B cell (primary cell): Measurements from ENCODE around the gene NCLN. TPM values are rescaled to one million over a fixed set of nuclear protein-coding genes. Genes with fewer than 3 reads are reported as not detected.

ENCODE experiments used
- ATAC-seq: fragments of 200-7000 bp; cut with Tn5 transposase; one replicate; pipeline ENCODE4 v1.10.0; 2021; ENCODE audit warnings: low read depth, mild to moderate bottlenecking, moderate number of reproducible peaks, moderate library complexity
- CTCF ChIA-PET: fragments of 350-600 bp; sonication (Branson Sonifier 250); formaldehyde crosslinking; loops from one replicate; lab custom pipeline; 2021; ENCODE audit warnings: antibody characterized with exemption, inconsistent platforms; lab: Charles Lee
- POLR2A ChIA-PET: fragments of 350-600 bp; sonication (Branson Sonifier 250); formaldehyde crosslinking; loops from one replicate; lab custom pipeline; 2021; ENCODE audit warnings: antibody characterized with exemption; lab: Charles Lee
- DNase-seq: peaks from one replicate; pipeline ENCODE4 v3.0.0; 2013
- H2AFZ ChIP-seq: 2 replicates; pipeline ENCODE4 v1.6.1; 2012; ENCODE audit warnings: mild to moderate bottlenecking, low read depth, low read length; ENCODE audit not compliant: insufficient read depth, poor library complexity, severe bottlenecking
- H3K27ac ChIP-seq, 2 donors: 1 replicate in 1 of 2; 2 replicates in 1 of 2; pipeline ENCODE4 v1.5.1; 2012 to 2013; ENCODE audit warnings: low read length in 2 of 2, mild to moderate bottlenecking in 2 of 2, moderate library complexity in 1 of 2
- H3K27me3 ChIP-seq, 4 experiments: fragments of 200-600 bp in 1 of 4; sonication (generic) in 1 of 4; replicated peaks in 1 of 4; 1 replicate in 2 of 4; 2 replicates in 2 of 4; pipeline versions ENCODE4 v1.6.1 to v1.7.0; 2013 to 2016; ENCODE audit warnings: low read length in 3 of 4, mild to moderate bottlenecking in 2 of 4, mixed read lengths in 1 of 4, moderate library complexity in 1 of 4; ENCODE audit not compliant: insufficient read depth in 4 of 4, control insufficient read depth in 3 of 4; ENCODE audit errors: control extremely low read depth in 1 of 4
- H3K36me3 ChIP-seq, 2 experiments: replicated peaks in 1 of 2; 1 replicate in 1 of 2; 2 replicates in 1 of 2; pipeline versions ENCODE4 v1.6.1 to v1.7.1; 2013; ENCODE audit warnings: low read length in 1 of 2; ENCODE audit not compliant: insufficient read depth in 2 of 2, control insufficient read depth in 1 of 2; ENCODE audit errors: control extremely low read depth in 1 of 2, extremely low read depth in 1 of 2
- H3K4me1 ChIP-seq, 2 donors: fragments of 200-600 bp in 1 of 2; sonication (generic) in 1 of 2; 1 replicate in 1 of 2; 2 replicates in 1 of 2; pipeline versions ENCODE4 v1.5.1 to v1.6.1; 2013 to 2017; ENCODE audit warnings: low read length in 2 of 2; ENCODE audit not compliant: control insufficient read depth in 2 of 2, insufficient read depth in 2 of 2
- H3K4me2 ChIP-seq: replicated peaks from 2 replicates; pipeline ENCODE3; 2012; ENCODE audit warnings: mild to moderate bottlenecking, low read depth, low read length; ENCODE audit not compliant: poor library complexity, severe bottlenecking
- H3K4me3 ChIP-seq, 5 experiments: fragments of 200-600 bp in 1 of 5; sonication (generic) in 1 of 5; 1 replicate in 3 of 5; 2 replicates in 2 of 5; pipeline versions ENCODE4 v1.5.1 to v1.7.0; 2011 to 2016; ENCODE audit warnings: low read length in 4 of 5, mild to moderate bottlenecking in 4 of 5, low read depth in 2 of 5, control low read depth in 1 of 5, moderate library complexity in 1 of 5; ENCODE audit not compliant: insufficient read depth in 1 of 5; ENCODE audit errors: control extremely low read depth in 1 of 5, extremely low read depth in 1 of 5
- H3K79me2 ChIP-seq: fragments of 200-600 bp; sonication (generic); one replicate; pipeline ENCODE4 v1.6.0; 2016; ENCODE audit warnings: low read length; ENCODE audit not compliant: control insufficient read depth, insufficient read depth
- H3K9ac ChIP-seq: fragments of 200-600 bp; sonication (generic); 2 replicates; pipeline ENCODE4 v1.6.1; 2017; ENCODE audit warnings: mild to moderate bottlenecking, low read length, moderate library complexity
- H3K9me3 ChIP-seq, 3 donors: one replicate each; pipeline versions ENCODE4 v1.6.1 to v1.7.1; 2013; ENCODE audit warnings: low read length in 2 of 3; ENCODE audit not compliant: control insufficient read depth in 2 of 3, insufficient read depth in 1 of 3; ENCODE audit errors: control extremely low read depth in 1 of 3
- H4K20me1 ChIP-seq: 2 replicates; pipeline ENCODE4 v1.6.0; 2012; ENCODE audit warnings: mild to moderate bottlenecking, low read length; ENCODE audit not compliant: insufficient read depth, control insufficient read depth, poor library complexity, severe bottlenecking
- H3K27ac Mint-ChIP-seq: one replicate; pipeline ENCODE4 v1.8.0; 2021; ENCODE audit warnings: mixed read lengths
- H3K27me3 Mint-ChIP-seq: one replicate; pipeline ENCODE4 v1.8.0; 2021; ENCODE audit warnings: mixed read lengths
- H3K4me1 Mint-ChIP-seq: one replicate; pipeline ENCODE4 v1.8.0; 2021; ENCODE audit warnings: mixed read lengths
- H3K4me3 Mint-ChIP-seq: one replicate; pipeline ENCODE4 v1.8.0; 2021; ENCODE audit warnings: mixed read lengths
- H3K9me3 Mint-ChIP-seq: one replicate; pipeline ENCODE4 v1.8.0; 2022; ENCODE audit warnings: mixed read lengths; ENCODE audit not compliant: insufficient read depth
- EZH2 ChIP-seq: IDR thresholded peaks from 2 replicates; pipeline ENCODE4 v1.6.1; 2012; ENCODE audit warnings: borderline replicate concordance, low read depth, mild to moderate bottlenecking, moderate library complexity, low read length; ENCODE audit not compliant: insufficient read depth, poor library complexity, severe bottlenecking
- WGBS: methylation state at CpG from one replicate; pipeline ENCODE4 v1.1.5; 2013; ENCODE audit warnings: missing lambda C conversion rate; ENCODE audit not compliant: insufficient coverage; 5-methylcytosine and 5-hydroxymethylcytosine counted together
- intact Hi-C: fragments of 100-400 bp; cut with micrococcal nuclease; formaldehyde crosslinking; loops from one replicate; pipeline ENCODE4 v1.10.0; 2022
- polyA plus RNA-seq: library from polyadenylated mRNA; depleted of rRNA; stranded (reverse); fragments of >200 nt; gene quantifications from 2 replicates; pipeline ENCODE4 v1.2.3, GENCODE V29; 2012
- total RNA-seq, 2 donors: library from RNA; stranded (reverse); fragments of 120-200 nt in 1 of 2; gene quantifications; 1 replicate in 1 of 2; 2 replicates in 1 of 2; pipeline versions ENCODE4 v1.2.3 to v1.2.4, GENCODE V29; 2013 to 2022
- TF ChIP-seq, protein P1 (sequence below): fragments of 200-600 bp; IDR thresholded peaks from one replicate; pipeline ENCODE4 v1.8.0; 2022; ENCODE audit warnings: antibody characterized with exemption, mild to moderate bottlenecking

The NCLN gene
- total and polyA plus RNA-seq, 2 donors (not counting 1 experiment from before 2014, with no cell fraction given) = 55.0 to 82.0 TPM

DNA sequence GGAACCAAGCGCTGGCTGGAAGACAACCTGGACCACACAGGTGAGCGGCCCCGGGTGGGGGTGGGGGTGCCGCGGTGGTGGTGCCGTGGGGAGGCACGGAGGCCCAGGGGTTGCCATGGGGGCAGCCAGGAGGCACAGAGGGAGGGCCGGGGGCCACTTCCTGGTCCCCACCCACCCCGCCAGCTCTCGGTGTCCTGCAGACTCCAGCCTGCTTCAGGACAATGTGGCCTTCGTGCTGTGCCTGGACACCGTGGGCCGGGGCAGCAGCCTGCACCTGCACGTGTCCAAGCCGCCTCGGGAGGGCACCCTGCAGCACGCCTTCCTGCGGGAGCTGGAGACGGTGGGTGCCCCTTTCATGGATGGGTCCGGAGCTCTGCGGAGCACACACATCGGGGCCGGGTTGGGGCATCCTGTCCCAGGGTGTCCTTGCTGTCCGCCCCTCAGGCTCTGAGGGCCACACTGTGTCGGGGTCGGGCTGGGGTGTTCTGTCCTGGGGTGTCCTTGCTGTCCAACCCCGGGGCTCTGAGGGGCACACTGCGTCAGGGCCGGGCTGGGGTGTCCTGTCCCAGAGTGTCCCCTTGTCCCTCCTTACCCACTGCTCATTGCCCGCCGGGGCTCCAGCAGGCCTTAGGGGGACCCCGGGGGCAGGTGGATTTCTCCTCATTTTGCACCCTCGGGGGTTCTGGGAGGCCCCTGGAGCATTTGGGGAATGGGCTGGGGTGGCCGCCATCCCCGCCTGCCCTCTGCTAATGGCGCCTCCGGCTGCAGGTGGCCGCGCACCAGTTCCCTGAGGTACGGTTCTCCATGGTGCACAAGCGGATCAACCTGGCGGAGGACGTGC, 18.3 kb downstream of the NCLN start:
- CTCF ChIA-PET = no interaction called here

More for the DNA sequence above, 18.3 kb downstream of the NCLN start:
- H3K9me3 ChIP-seq = no peaks in the 10 kb centered on the region
- no peaks in the 10 kb centered on the region for H4K20me1 ChIP-seq
- Mint-ChIP-seq H3K27ac (no peak overlapping the region), H3K4me3 (no peak overlapping the region), H3K9me3 (no peaks in the 10 kb centered on the region), H3K4me1 (no peaks in the 10 kb centered on the region), H3K27me3 (no peaks in the 10 kb centered on the region)
- no peak overlapping the region for H3K4me3 ChIP-seq
- POLR2A ChIA-PET = interaction anchor here (0.5 kb wide), 1 partner anchor 21 kb away, joined by 8 read pairs; no protein-coding TSS in a partner anchor
- TF ChIP-seq, protein P1, sequence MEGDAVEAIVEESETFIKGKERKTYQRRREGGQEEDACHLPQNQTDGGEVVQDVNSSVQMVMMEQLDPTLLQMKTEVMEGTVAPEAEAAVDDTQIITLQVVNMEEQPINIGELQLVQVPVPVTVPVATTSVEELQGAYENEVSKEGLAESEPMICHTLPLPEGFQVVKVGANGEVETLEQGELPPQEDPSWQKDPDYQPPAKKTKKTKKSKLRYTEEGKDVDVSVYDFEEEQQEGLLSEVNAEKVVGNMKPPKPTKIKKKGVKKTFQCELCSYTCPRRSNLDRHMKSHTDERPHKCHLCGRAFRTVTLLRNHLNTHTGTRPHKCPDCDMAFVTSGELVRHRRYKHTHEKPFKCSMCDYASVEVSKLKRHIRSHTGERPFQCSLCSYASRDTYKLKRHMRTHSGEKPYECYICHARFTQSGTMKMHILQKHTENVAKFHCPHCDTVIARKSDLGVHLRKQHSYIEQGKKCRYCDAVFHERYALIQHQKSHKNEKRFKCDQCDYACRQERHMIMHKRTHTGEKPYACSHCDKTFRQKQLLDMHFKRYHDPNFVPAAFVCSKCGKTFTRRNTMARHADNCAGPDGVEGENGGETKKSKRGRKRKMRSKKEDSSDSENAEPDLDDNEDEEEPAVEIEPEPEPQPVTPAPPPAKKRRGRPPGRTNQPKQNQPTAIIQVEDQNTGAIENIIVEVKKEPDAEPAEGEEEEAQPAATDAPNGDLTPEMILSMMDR = no peak
- no peak for TF ChIP-seq EZH2
- no peak for DNase-seq
- intact Hi-C loops = no loop called here
- peaks cover 0 to 47% of the 10 kb centered on the region in 2 experiments for H3K36me3 ChIP-seq
- H2AFZ ChIP-seq = no peak overlapping the region
- H3K9ac ChIP-seq = no peak overlapping the region
- H3K4me1 ChIP-seq = no peaks in the 10 kb centered on the region
- no peaks in the 10 kb centered on the region for H3K27me3 ChIP-seq
- no peak overlapping the region for H3K4me2 ChIP-seq
- 97% methylated on average over 43 of the region's 43 CpGs for WGBS
- no peak overlapping the region for H3K27ac ChIP-seq
- no peak for ATAC-seq
- H3K79me2 ChIP-seq = no peaks in the 10 kb centered on the region
